SJSA1 (cell line): ENCODE data around the gene ACSF3. TPM values are rescaled to one million over a fixed set of nuclear protein-coding genes. Genes with fewer than 3 reads are reported as not detected.

Experiments
- DNase-seq, 2 experiments: peaks; one replicate each; pipeline ENCODE4 v3.0.0-alpha.2; 2015 to 2020; ENCODE audit warnings: low spot score in 2 of 2, low read depth in 1 of 2
- H3K27ac ChIP-seq: fragments of 250-450 bp; sonication (Bioruptor Pico); 2 replicates; pipeline ENCODE4 v1.5.1; 2020; ENCODE audit warnings: mild to moderate bottlenecking, moderate library complexity
- H3K27me3 ChIP-seq: fragments of 250-450 bp; sonication (Bioruptor Pico); replicated peaks from 2 replicates; pipeline ENCODE4 v1.5.1; 2020; ENCODE audit warnings: mild to moderate bottlenecking, moderate library complexity
- H3K36me3 ChIP-seq: fragments of 250-450 bp; sonication (Bioruptor Pico); 2 replicates; pipeline ENCODE4 v1.5.1; 2020; ENCODE audit warnings: mild to moderate bottlenecking
- H3K4me1 ChIP-seq: fragments of 250-450 bp; sonication (Bioruptor Pico); replicated peaks from 2 replicates; pipeline ENCODE4 v1.6.1; 2021; ENCODE audit warnings: mild to moderate bottlenecking
- H3K4me3 ChIP-seq: fragments of 250-450 bp; sonication (Bioruptor Pico); 2 replicates; pipeline ENCODE4 v1.5.1; 2020; ENCODE audit warnings: mild to moderate bottlenecking
- H3K9me3 ChIP-seq: fragments of 250-450 bp; sonication (Bioruptor Pico); replicated peaks from 2 replicates; pipeline ENCODE4 v1.5.1; 2020; ENCODE audit warnings: mild to moderate bottlenecking
- total RNA-seq: library from RNA; depleted of rRNA; stranded (reverse); fragments of >200 nt; shearing (Covaris generic); gene quantifications from 2 replicates; pipeline ENCODE4 v1.2.3, GENCODE V29; 2014

ACSF3 gene
- total RNA-seq, 1 experiment from 2014 or later: 31.7 TPM

DNA sequence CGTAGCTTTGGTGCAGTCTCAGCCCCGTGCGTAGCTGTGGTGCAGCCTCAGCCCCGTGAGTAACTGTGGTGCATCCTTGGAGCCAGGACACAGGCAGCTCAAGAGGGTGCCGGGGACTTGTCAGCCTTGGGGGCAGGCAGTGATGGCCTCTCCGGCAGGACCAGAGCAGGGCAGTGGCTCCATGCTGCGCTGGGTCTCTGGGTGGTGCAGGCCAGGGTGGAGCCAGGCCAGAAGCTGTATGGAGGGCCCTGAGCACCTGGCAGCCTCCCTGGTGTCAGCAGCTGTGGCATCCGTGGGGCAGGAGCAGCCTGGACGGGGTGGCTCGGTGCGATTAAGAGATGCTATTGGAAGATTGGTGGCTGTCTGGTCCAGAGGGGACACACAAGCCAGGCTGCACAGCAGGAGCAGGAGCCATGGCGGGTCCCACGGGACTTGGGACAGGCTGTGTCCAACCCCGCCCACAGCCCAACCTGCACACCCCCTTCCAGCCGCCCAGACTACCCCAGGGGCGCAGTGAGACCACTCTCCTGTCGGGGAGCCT, 49.6 kb downstream of the ACSF3 start:
- Histone ChIP-seq H3K27me3 (no peaks in the 10 kb centered on the region), H3K4me1 (no peaks in the 10 kb centered on the region), H3K4me3 (no peak overlapping the region), H3K9me3 (no peaks in the 10 kb centered on the region), H3K27ac (no peak overlapping the region), H3K36me3 (peaks cover 29% of the 10 kb centered on the region)
- no peak for DNase-seq

GRCh38 chr16:89143911-89144675, 50.4 kb downstream of the ACSF3 start:
- Histone ChIP-seq H3K36me3 (peaks cover 31% of the 10 kb centered on the region), H3K27ac (no peak overlapping the region), H3K4me3 (no peak overlapping the region), H3K27me3 (no peaks in the 10 kb centered on the region), H3K4me1 (no peaks in the 10 kb centered on the region), H3K9me3 (no peaks in the 10 kb centered on the region)
- DNase-seq: no peak

DNA sequence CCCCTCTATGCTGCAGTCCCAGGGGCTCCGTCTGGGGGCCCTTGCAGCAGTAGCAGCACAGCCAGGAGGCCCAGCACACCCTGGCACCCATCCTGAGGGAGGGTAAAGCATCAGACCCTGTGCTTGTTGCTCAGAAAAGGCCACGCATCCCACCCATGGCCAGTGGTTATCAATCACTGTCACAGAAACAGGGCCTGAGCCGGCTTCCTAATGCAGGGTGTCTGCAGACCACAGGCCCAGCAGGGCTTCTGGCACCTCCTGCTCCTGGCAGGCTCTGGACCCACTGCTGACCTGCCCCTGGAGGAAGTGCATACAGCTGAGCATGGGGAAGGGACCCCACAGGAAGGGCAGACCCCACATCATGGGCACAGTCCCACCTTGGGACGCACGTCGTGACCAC, 51.0 kb downstream of the ACSF3 start:
- Histone ChIP-seq H3K27ac (no peak overlapping the region), H3K4me3 (no peak overlapping the region), H3K4me1 (no peaks in the 10 kb centered on the region), H3K36me3 (peaks cover 31% of the 10 kb centered on the region), H3K27me3 (no peaks in the 10 kb centered on the region), H3K9me3 (no peaks in the 10 kb centered on the region)
- no peak for DNase-seq

DNA sequence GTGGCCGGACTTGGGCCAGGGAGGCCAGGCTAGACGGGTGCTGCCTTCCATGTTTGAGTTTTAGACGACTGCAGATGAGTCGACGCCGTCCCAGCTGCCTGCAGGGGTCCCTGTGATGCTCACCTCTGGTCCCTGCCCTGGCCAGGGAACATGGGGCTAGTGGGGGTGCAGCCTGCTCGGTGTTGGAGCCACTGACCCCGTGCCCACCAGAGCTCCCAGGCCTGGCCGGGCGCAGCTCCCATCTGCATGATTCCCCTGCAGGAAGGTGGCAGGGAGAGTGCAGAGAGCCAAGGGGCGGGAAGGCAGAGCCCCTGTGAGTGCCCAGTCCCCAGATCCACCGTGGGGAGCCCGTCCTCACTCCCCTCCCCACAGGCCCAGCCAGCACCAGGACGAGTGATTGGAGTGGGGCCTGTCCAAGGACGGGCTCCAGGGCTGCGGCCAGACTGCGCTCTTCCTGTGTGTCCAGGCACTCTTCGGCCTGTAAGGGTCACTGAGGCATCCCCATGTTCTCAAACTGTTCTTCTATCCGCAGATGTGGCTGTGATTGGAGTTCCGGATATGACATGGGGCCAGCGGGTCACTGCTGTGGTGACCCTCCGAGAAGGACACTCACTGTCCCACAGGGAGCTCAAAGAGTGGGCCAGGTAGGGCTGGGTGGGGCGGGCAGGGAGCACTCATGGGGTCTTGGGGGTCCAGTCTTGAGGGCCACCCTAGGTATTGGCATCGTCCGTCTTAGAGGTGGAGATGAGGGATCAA, 51.9 kb downstream of the ACSF3 start:
- Histone ChIP-seq H3K27ac (no peak overlapping the region), H3K4me3 (no peak overlapping the region), H3K4me1 (no peaks in the 10 kb centered on the region), H3K9me3 (no peaks in the 10 kb centered on the region), H3K36me3 (peaks cover 28% of the 10 kb centered on the region), H3K27me3 (no peaks in the 10 kb centered on the region)
- no peak for DNase-seq

DNA sequence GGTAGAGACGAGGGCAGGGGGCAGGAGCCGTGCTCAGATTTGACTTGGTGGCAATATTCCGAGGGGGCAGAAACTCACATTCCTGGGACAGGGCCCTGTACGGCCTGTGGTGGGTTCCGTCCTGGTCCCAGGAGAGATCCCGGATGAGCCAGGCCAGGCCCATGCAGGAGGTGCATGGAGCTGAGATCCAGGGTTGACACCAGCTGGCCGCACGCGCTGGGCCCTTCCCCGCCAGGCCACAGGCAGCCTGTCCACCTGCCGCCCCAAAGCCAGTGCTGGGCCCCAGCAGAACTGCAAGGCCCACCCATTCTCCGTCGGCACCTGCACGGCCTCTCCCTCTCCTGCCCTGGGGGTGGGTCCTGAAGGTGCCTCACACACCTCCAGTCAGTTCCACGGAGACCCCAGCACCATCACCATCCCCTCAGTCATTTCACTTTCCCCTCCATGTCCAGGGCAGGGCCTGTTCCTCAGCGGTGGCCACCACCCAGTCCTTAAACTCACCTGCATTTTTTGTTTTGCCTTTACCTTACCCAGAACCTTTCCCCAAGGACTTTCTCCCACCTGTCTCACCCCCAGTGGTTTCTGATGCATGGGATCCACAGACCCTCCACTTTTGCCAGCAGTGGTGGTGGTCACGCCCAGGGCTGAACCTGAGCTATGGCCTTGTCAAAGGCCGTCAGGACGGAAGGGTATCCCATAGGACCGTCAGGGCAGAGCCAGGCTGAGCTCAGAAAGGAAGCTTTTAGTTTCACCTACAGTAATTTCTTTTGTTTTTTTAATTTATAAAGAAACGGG, 52.8 kb downstream of the ACSF3 start:
- no peaks in the 10 kb centered on the region for H3K27me3 ChIP-seq
- peaks cover 22% of the 10 kb centered on the region for H3K36me3 ChIP-seq
- no peaks in the 10 kb centered on the region for H3K9me3 ChIP-seq
- no peaks in the 10 kb centered on the region for H3K4me1 ChIP-seq
- H3K4me3 ChIP-seq: no peak overlapping the region
- no peak for DNase-seq
- H3K27ac ChIP-seq: no peak overlapping the region

DNA sequence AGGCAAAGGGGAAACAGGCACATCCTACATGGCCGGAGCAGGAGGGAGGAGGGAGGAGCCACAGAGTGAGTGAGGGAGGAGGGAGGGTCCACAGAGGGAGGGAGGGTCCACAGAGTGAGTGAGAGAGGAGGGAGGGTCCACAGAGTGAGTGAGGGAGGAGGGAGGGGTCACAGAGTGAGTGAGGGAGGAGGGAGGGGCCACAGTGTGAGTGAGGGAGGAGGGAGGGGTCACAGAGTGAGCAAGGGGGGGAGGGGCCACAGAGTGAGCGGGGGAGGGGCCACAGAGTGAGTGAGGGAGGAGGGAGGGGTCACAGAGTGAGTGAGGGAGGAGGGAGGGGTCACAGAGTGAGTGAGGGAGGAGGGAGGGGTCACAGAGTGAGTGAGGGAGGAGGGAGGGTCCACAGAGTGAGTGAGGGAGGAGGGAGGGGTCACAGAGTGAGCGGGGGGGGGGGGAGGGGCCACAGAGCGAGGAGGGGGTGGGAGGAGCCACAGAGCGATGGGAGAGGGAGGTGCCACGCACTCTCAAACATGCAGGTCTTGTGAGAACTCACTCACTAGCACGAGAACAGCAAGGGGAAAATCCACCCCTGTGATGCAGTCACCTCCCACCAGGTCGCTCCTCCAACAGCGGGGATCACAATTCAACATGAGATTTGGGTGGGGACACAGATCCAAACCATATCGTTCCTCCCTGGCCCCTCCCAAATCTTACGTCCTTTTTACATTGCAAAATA, 53.6 kb downstream of the ACSF3 start:
- no peak overlapping the region for H3K27ac ChIP-seq
- H3K4me3 ChIP-seq: no peak overlapping the region
- no peaks in the 10 kb centered on the region for H3K27me3 ChIP-seq
- no peak for DNase-seq
- H3K4me1 ChIP-seq: no peaks in the 10 kb centered on the region
- H3K9me3 ChIP-seq: no peaks in the 10 kb centered on the region
- peaks cover 21% of the 10 kb centered on the region for H3K36me3 ChIP-seq

DNA sequence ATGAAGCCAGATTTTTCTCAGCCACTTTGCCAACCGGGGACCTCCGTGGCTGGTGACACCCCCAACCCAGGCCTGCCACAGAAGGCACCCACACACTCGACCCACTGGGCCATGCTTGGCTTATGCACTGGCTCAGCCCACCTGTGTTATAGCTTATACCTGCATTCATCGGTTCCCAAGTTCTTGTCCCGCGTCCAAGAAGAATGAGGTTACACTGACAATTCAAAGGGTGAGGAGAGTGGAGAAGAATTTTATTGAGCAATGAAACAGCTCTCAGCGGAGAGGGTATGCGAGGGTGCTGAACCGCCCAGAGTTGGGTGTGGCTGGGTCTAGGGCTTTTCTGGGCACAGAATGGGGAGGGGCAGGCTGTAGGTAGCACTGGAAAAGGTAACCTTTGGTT, 55.7 kb downstream of the ACSF3 start:
- H3K4me1 ChIP-seq: no peaks in the 10 kb centered on the region
- H3K27ac ChIP-seq: no peak overlapping the region
- no peaks in the 10 kb centered on the region for H3K9me3 ChIP-seq
- DNase-seq: no peak
- H3K4me3 ChIP-seq: no peak overlapping the region
- H3K27me3 ChIP-seq: no peaks in the 10 kb centered on the region
- peaks cover 20% of the 10 kb centered on the region for H3K36me3 ChIP-seq

DNA sequence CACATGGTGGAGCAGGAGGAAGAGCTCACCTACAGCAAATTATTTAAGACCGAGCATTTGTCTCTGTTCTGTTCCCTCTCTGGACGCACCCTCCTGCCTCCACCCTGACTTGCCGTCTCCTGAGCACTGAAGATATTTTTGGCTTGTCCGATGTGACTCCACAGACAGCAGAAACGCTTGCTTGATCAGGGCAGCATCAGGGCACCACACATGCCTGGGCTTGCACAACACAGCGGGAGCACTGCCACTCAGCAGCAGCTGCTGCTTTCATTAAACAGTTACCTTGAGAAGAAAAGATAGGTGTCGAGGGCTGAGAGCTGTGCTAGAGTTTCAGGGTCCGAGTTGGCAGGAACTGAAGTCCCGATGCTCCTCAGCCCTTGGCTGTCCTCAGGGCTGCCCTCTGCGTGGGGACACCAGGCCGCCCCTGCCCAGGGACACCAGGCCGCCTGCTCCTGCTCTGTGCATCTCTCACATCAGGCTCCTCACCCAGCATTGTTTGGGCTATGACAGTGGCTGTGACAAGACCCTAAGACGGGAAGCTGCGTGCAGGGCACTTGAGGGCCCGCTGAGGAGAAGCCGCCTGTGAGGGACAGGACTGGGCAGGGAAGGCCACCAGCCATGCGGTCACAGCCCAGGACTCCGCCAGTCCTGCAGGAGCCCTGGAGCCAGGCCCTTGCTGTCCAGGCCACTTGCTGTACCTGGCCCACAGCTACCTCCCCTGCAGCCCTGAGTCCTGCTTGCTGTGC, 56.6 kb downstream of the ACSF3 start:
- Histone ChIP-seq H3K27ac (no peak overlapping the region), H3K36me3 (peaks cover 18% of the 10 kb centered on the region), H3K4me1 (0 out of 2 replicates have a peak, but pooled peaks cover 3% of the 10 kb centered on the region), H3K4me3 (no peak overlapping the region), H3K27me3 (peaks cover 5% of the 10 kb centered on the region; the same call in 1 of the 2 replicates), H3K9me3 (no peaks in the 10 kb centered on the region)
- DNase-seq: no peak

GRCh38 chr16:89150981-89151380, 57.3 kb downstream of the ACSF3 start:
- Histone ChIP-seq H3K27me3 (peaks cover 11% of the 10 kb centered on the region), H3K4me1 (0 out of 2 replicates have a peak, but pooled peaks cover 4% of the 10 kb centered on the region), H3K9me3 (no peaks in the 10 kb centered on the region), H3K4me3 (no peak overlapping the region), H3K27ac (no peak overlapping the region), H3K36me3 (peaks cover 13% of the 10 kb centered on the region; the same call in 1 of the 2 replicates)
- DNase-seq: no peak

DNA sequence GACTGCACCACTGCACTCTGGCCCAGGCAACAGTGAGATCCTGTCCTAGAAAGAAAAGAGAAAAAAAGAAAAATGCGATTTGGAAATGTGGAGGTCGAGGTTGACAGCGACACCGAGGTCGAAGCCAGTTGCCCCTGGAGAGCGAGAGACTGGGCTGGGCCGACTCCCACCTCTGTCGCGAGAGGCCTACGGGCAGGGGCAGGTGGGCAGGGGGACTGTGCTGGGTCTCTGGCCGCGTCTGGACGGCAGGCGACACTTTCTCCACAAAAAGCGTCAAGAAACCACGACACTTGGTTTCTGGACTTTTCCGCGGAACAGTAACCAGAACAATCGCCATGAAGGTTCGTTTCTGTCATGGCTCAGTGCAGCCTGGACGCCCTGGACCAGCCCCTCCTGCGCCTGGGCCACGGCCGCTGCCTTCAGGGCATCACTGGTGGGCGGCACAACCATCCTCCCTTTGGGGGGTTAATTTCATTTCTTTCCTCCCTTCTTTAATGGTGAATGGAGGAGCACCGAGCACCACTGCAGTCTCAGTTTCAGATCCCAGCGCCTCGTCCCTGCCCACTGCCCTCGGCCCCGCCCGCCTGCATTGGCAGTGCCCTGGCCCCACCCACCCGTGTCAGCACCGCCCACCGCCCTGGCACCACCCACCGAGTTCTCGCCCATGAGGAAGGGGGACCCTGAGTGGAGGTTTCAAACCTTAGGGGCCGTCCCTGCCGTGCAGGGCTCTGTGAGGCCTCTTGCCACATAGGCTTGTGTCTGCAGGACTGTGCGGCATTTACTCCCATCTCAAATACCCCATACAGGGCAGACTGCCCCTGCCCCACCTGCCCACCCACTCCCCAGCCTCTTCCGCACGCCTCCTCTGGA, 59.4 kb downstream of the ACSF3 start:
- Histone ChIP-seq H3K4me1 (0 out of 2 replicates have a peak, but pooled peaks cover 4% of the 10 kb centered on the region), H3K27ac (no peak overlapping the region), H3K36me3 (peaks cover 7% of the 10 kb centered on the region; the same call in 1 of the 2 replicates), H3K4me3 (no peak overlapping the region), H3K27me3 (peaks cover 11% of the 10 kb centered on the region), H3K9me3 (no peaks in the 10 kb centered on the region)
- DNase-seq: no peak

- Histone ChIP-seq H3K27me3 (peaks cover 11% of the 10 kb centered on the region), H3K4me1 (0 out of 2 replicates have a peak, but pooled peaks cover 4% of the 10 kb centered on the region), H3K4me3 (no peak overlapping the region), H3K36me3 (peaks cover 7% of the 10 kb centered on the region; the same call in 1 of the 2 replicates), H3K27ac (no peak overlapping the region), H3K9me3 (no peaks in the 10 kb centered on the region; the same call in 1 of the 2 replicates)
- DNase-seq: no peak
Observed at GRCh38 chr16:89153848-89154271, 60.2 kb downstream of the ACSF3 start.
